Stimulated activated naive CD8-positive, alpha-beta T cell treated with anti-CD3 and anti-CD28 coated beads, Interleukin-15, Interleukin-2, amounts not matched to agents 100 ng/mL and 50 ng/mL, for 24 hours (primary cell): Measurements from ENCODE around the gene PALM.

Source experiments
- H3K27ac Mint-ChIP-seq: one replicate; pipeline ENCODE4 v1.8.0; 2021; ENCODE audit warnings: mild to moderate bottlenecking, mixed read lengths
- H3K27me3 Mint-ChIP-seq: one replicate; pipeline ENCODE4 v1.8.0; 2021; ENCODE audit warnings: mixed read lengths
- H3K36me3 Mint-ChIP-seq: one replicate; pipeline ENCODE4 v1.8.0; 2021; ENCODE audit warnings: low read depth, mixed read lengths
- H3K4me1 Mint-ChIP-seq: one replicate; pipeline ENCODE4 v1.8.0; 2021; ENCODE audit warnings: low read depth, mixed read lengths
- H3K4me3 Mint-ChIP-seq: one replicate; pipeline ENCODE4 v1.8.0; 2021; ENCODE audit warnings: mild to moderate bottlenecking, mixed read lengths
- H3K9me3 Mint-ChIP-seq: one replicate; pipeline ENCODE4 v1.8.0; 2021; ENCODE audit warnings: mixed read lengths

Gene PALM

DNA sequence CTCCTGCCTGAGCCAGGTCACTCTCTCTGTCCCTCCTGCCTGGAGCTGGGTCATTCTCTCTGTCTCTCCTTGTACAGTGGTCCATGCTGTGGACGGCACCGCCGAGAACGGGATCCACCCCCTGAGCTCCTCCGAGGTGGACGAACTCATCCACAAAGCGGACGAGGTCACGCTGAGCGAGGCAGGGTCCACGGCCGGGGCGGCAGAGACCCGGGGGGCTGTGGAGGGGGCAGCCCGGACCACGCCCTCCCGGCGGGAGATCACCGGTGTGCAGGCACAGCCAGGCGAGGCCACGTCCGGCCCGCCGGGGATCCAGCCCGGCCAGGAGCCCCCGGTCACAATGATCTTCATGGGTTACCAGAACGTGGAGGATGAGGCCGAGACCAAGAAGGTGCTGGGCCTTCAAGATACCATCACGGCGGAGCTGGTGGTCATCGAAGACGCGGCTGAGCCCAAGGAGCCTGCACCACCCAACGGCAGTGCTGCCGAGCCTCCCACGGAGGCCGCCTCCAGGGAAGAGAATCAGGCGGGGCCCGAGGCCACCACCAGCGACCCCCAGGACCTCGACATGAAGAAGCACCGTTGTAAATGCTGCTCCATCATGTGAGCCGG is 37.6 kb downstream of the PALM start:
- Mint-ChIP-seq H3K4me3 (no peak overlapping the region), H3K27me3 (no peaks in the 10 kb centered on the region), H3K27ac (no peak overlapping the region), H3K9me3 (no peaks in the 10 kb centered on the region), H3K36me3 (no peaks in the 10 kb centered on the region), H3K4me1 (no peaks in the 10 kb centered on the region)

DNA sequence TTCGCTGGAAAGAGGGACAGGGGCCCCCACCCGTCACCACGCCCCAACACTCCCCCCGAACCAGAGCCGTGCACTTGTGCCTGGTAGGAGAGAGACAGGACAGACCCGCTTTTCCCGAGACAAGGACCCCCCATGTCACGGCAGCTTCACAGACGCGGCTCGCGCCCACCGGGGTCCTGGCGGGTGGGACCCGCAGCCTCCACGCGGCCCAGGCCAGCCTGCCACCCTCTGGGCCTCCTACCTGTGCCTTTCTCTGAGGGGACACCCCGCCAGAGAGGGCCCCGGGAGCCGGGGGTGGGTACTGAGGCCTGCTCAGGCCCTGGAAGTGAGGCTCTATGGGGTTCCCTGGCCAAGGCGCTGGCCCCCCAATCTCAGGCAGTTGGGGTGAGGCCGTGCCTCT is 38.2 kb downstream of the PALM start:
- H3K27me3 Mint-ChIP-seq, result no peaks in the 10 kb centered on the region
- no peaks in the 10 kb centered on the region for H3K36me3 Mint-ChIP-seq
- H3K4me3 Mint-ChIP-seq, result no peak overlapping the region
- H3K4me1 Mint-ChIP-seq, result no peaks in the 10 kb centered on the region
- H3K27ac Mint-ChIP-seq, result no peak overlapping the region
- no peaks in the 10 kb centered on the region for H3K9me3 Mint-ChIP-seq

DNA sequence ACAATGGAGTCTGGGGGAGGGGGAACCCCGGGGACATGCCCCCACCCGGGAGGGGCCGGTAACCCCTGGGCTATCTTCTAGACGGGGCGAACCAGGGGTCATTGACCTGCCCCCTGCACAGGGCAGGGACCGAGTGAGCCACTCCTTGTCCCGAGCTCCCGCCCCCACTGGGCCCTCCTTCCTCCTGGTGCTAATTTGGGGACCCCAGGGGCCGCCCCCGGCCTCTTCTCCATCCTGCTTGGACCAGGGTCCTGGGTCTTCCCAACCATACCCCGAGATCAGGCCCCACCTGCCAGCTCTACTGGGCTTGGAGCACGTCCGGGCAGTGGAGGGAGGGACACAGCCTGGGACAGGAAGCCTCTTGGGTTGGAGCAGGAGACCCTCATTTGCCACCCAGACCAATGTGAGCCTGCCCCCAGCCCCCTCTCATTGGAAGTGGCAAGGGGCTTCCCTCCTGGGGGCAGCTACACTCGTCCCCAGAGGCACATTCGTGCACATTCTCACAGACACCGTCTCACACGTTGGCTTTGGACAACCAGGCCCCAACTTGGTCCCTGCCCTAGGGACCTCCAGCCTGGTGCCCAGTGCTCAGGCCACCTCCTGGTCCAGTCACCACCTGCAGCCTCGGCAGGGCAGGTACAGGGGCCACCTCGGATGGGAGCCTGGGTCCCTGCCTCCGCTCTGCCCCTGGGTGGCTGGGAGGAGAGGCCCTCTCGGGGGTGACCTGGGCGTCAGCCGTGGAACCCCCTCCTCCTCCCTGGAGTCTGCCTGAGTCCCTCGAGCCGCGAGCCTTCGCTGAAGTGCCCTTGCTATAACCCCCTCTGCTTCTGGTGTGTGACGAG is 38.9 kb downstream of the PALM start:
- Mint-ChIP-seq H3K27me3 (no peaks in the 10 kb centered on the region), H3K9me3 (no peaks in the 10 kb centered on the region), H3K36me3 (no peaks in the 10 kb centered on the region), H3K4me3 (no peak overlapping the region), H3K4me1 (no peaks in the 10 kb centered on the region), H3K27ac (no peak overlapping the region)

DNA sequence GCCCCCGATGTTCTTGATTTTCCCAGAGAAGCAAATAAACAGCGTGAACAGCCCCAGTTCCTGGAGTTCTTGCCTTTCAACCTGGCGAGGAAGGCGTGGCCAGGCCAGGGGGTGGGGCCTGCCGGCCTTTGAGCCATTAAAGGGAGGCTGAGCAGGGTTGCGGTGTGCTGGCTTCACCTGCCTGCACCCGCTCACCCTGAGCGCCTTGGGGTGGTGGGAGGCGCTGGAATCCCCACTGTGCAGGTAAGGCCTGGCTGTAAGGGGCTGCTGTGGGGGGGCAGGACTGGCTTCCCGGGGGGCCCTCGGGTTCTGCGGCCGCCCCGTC is 39.5 kb downstream of the PALM start:
- no peaks in the 10 kb centered on the region for H3K27me3 Mint-ChIP-seq

DNA sequence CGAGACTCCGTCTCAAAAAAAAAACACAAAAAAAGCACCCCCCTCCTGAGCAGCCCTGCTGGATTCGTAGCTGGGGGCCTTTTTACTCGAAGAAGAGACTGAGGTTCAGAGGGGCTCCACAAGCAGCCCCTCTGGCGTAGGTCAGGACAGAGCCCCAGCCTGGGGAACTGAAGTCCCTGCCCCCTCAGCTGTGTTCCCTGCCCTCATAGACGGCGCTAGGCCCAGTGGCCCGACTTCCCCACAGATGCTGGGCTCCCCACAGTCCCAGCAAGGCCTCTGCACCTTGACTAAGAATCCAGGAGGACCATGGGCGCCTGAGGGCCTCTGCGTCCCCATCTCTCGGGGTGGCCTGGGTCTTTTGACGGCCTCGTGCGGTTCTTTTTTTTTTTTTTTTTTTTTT is 41.1 kb downstream of the PALM start:
- no peak overlapping the region for H3K4me3 Mint-ChIP-seq

More for the DNA sequence above, 39.5 kb downstream of the PALM start:
- Mint-ChIP-seq H3K4me3 (no peak overlapping the region), H3K9me3 (no peaks in the 10 kb centered on the region), H3K27ac (no peak overlapping the region), H3K36me3 (no peaks in the 10 kb centered on the region), H3K4me1 (no peaks in the 10 kb centered on the region)

DNA sequence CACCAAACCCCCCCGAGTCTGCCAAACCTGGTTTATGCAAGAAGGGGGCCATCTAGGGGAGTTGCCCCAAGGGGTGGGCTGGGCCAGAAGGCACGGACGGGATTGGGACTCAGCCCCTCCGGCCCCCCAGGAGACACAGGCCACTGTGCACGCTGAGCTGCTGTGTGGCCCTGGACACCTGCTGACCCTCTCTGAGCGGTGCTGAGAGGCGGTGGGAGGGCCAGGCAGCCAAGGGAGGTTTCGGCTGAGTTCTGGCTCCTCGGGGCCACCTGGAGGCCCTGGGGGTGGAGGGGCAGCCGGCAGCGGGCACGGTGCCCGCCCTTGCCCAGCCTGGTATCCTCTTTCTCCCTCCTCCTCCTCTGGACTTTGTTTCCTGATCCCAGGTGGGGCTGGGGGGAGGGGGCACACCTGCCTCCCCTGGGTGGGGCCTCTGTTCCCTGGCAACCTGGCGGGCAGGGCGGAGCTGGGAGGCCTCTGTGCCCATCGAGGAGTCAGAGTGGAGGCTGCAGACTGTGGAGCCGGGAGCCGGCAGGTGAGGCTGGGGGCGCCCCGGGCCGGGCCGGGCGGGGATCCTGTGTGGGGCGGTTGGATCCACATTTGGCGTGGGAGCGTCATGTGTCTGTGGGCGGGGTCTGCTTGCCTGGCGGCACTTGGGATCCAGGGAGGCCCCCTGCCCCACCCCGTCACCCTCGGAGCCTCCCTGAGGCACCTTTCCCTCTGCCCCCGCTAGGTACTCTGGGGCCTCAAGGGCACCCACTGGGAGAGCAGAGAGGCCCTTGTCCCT is 42.1 kb downstream of the PALM start, which contains the start of gene MISP:
TSS of gene MISP (plus strand) at position 473 of the 784 bp plus-strand sequence. CDS start 5,835 bp downstream, outside the sequence.
- no peak within 1 kb of the TSS for H3K27ac Mint-ChIP-seq
- H3K36me3 Mint-ChIP-seq, result no peaks in the 10 kb centered on the region
- H3K4me3 Mint-ChIP-seq, result no peak within 1 kb of the TSS
- H3K9me3 Mint-ChIP-seq, result no peaks in the 10 kb centered on the region
- H3K27me3 Mint-ChIP-seq, result no peaks in the 10 kb centered on the region
- no peaks in the 10 kb centered on the region for H3K4me1 Mint-ChIP-seq

More for the DNA sequence above, 41.1 kb downstream of the PALM start:
- Mint-ChIP-seq H3K4me1 (no peaks in the 10 kb centered on the region), H3K27me3 (no peaks in the 10 kb centered on the region), H3K9me3 (no peaks in the 10 kb centered on the region), H3K36me3 (no peaks in the 10 kb centered on the region), H3K27ac (no peak overlapping the region)

DNA sequence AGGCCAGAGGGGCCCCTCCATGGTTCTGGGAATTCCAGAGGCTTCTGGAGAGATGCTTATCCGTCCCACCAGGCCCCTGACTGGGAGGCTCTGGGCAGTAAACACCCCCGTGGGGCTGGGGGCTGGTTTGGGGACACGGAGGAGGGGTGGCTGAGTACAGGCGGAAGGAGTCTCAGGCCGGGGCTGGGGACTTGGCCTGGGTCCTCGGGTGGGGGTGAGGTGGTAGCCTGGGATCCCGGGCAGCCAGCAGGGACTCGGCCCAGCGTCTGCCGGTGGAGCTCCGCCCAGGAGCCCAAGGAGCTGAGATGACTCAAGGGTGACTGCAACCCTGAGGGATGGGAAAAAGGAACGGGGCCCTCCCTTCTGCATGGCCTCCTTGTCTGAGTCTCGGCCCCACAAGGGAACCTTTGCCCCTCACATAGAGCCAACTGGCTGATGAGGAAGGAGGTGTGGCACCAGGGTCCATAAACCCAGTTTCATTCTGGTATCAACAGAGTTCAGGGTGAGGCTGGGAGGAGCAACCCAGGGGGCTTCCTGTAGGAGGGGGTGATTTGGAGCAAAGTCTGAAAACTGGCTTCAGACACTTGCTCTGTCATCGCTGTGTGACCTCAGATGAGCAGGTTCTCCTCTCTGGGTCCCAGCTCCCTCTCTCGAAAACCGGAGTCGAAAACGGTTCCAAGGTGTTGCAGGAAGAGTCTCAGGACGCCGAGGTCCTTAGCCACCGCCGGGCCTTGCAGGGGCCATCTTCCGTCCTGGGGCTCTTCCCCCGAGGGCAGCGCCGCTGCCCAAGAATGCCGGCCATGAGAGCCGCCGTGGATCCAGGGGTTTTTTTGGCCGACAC is 43.0 kb downstream of the PALM start:
- no peak overlapping the region for H3K4me3 Mint-ChIP-seq
- no peaks in the 10 kb centered on the region for H3K4me1 Mint-ChIP-seq
- H3K27me3 Mint-ChIP-seq, result no peaks in the 10 kb centered on the region
- H3K27ac Mint-ChIP-seq, result no peak overlapping the region
- no peaks in the 10 kb centered on the region for H3K36me3 Mint-ChIP-seq
- no peaks in the 10 kb centered on the region for H3K9me3 Mint-ChIP-seq

DNA sequence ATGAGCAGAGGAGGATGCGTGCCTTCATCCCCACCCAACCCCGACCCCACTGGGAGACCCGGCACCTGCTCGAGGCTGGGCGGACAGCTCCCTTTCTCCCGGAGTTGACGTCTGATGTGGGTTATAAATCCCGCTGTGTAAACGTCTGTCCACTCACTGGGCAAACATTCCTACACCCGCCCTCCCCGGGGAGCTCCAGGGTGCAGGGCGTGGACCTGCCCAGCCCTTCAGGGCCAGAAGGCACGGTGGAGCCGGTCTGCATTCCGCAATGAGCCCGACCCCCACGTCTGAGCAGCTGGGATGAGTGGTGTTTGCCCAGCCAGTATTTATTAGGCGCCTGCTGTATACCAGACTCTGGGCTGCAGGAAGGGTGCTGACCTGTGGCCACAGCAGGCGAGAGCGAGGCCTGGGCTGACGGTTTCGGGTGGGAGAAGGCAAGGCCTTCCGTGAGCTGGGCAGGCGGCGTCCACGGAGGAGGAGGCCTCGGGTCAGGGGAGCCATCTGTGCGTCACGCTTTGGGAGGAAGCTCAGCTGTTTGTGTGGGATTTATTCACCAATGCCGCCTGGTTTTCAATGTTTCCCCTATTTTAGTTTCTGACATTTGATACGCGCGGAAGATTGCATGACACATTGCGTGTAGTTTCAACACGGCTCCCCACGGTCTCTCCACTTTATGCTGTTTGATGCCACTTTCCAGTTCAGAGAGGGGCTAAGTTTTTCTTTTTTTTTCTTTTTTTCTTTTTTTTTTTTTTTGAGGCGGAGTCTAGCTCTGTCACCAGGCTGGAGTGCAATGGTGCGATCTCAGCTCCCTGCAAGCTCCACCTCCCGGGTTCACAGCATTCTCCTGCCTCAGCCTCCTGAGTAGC is 44.1 kb downstream of the PALM start:
- Mint-ChIP-seq H3K4me1 (no peaks in the 10 kb centered on the region), H3K36me3 (no peaks in the 10 kb centered on the region), H3K4me3 (no peak overlapping the region), H3K27ac (no peak overlapping the region), H3K27me3 (no peaks in the 10 kb centered on the region), H3K9me3 (no peaks in the 10 kb centered on the region)

DNA sequence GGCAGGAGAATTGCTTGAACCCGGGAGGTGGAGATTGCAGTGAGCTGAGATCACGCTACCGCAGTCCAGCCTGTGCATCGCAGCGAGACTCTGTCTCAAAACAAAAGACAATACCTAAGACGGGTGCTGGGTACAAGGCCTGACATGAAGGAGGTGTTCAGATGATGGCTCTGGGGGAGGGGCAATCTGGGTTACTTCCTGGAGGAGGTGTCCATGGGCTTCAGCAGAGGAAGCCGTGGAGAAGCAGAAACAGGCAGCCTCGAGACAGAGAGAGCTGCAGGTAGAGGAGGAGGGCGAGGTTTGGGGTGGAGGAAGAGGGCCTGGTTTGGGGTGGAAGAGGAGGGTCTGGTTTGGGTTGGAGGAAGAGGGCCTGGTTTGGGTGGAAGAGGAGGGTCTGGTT is 45.8 kb downstream of the PALM start:
- H3K27me3 Mint-ChIP-seq, result no peaks in the 10 kb centered on the region
- no peak overlapping the region for H3K27ac Mint-ChIP-seq
- H3K9me3 Mint-ChIP-seq, result peaks cover 1% of the 10 kb centered on the region
- H3K4me3 Mint-ChIP-seq, result no peak overlapping the region
- no peaks in the 10 kb centered on the region for H3K4me1 Mint-ChIP-seq
- no peaks in the 10 kb centered on the region for H3K36me3 Mint-ChIP-seq

DNA sequence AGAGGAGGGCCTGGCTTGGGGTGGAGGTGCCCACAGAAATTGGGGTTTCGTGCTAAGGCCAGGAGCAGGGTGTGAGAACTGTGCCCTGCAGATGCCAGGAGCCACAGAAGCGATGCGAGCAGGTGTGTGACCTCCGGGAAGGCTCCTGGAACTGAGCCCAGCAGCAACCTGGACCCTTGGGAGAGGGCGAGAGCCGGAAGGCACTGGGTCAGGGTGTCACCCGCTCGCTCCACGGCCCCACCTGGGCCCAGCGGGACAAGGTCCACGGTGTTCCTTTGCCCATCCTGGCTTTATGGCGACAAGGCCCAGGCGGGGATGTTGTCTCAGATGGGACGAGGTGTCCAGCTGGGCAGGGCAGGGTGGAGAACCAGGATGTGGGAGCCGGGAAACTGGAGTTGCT is 46.3 kb downstream of the PALM start:
- Mint-ChIP-seq H3K36me3 (no peaks in the 10 kb centered on the region), H3K4me1 (no peaks in the 10 kb centered on the region), H3K9me3 (peaks cover 4% of the 10 kb centered on the region), H3K27me3 (no peaks in the 10 kb centered on the region), H3K27ac (no peak overlapping the region), H3K4me3 (no peak overlapping the region)

DNA sequence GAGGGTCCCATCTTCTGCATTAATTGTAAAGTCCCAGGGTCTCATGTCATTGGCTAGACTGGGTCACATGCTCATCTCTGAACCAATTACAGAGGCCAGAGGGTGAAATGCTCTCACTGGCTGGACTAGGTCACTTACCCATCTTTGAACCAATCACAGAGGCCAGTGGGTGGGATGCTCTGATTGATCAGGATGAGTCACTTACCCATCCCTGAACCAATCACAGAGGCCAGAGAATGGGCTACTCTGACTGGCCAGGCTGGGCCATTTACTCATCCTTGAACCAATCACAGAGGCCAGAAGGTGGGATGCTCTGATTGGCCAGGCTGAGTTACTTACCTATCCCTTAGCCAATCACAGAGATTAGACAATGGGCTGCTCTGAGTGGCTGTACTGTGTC is 47.5 kb downstream of the PALM start:
- no peaks in the 10 kb centered on the region for H3K4me1 Mint-ChIP-seq
- no peak overlapping the region for H3K27ac Mint-ChIP-seq
- H3K27me3 Mint-ChIP-seq, result no peaks in the 10 kb centered on the region
- no peaks in the 10 kb centered on the region for H3K36me3 Mint-ChIP-seq
- no peak overlapping the region for H3K4me3 Mint-ChIP-seq
- peaks cover 4% of the 10 kb centered on the region for H3K9me3 Mint-ChIP-seq

DNA sequence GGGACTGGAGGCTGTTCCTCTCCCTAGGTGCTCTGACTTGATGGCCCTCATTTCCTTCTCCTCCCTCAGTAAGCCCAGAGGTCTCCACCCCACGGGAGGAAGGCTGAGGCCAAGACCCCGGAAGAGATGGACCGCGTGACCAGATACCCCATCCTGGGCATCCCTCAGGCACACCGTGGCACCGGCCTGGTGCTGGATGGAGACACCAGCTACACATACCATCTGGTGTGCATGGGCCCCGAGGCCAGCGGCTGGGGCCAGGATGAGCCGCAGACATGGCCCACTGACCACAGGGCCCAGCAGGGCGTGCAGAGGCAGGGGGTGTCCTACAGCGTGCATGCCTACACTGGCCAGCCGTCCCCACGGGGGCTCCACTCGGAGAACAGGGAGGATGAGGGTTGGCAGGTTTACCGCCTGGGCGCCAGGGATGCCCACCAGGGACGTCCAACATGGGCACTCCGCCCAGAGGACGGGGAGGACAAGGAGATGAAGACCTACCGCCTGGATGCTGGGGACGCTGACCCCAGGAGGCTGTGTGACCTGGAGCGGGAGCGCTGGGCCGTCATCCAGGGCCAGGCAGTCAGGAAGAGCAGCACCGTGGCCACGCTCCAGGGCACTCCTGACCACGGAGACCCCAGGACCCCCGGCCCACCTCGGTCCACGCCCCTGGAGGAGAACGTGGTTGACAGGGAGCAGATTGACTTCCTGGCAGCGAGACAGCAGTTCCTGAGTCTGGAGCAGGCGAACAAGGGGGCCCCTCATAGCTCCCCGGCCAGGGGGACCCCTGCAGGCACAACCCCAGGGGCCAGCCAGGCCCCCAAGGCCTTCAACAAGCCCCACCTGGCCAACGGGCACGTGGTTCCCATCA is 48.3 kb downstream of the PALM start:
- H3K9me3 Mint-ChIP-seq, result peaks cover 4% of the 10 kb centered on the region
- no peaks in the 10 kb centered on the region for H3K27me3 Mint-ChIP-seq
- H3K27ac Mint-ChIP-seq, result no peak overlapping the region
- no peaks in the 10 kb centered on the region for H3K4me1 Mint-ChIP-seq
- H3K4me3 Mint-ChIP-seq, result no peak overlapping the region
- H3K36me3 Mint-ChIP-seq, result no peaks in the 10 kb centered on the region
